NCI-H2171 treated with DMSO at 0.1 percent for 48 hours (cell line): ENCODE measurements around the gene APC.
A peak's percentile ranks its signal among the peaks of the same experiment; 100 is the strongest.
"Not testable (repeated sequence)": the region's sequence is repeated elsewhere in the genome, so short reads cannot be mapped to it uniquely, and the experiment has no call there.

Experiments
- DNase-seq: peaks from one replicate; lab custom pipeline; 2025; lab: John Stamatoyannopoulos, UW

The APC gene

GRCh38 chr5:112716895-112717294 is 20.8 kb upstream of the APC start:
- DNase-seq = not testable (repeated sequence)

GRCh38 chr5:112717506-112718082 is 20.1 kb upstream of the APC start:
- DNase-seq = no peak

- no peak for DNase-seq
Measured at GRCh38 chr5:112718344-112718743, 19.3 kb upstream of the APC start.

- DNase-seq = no peak
Measured at GRCh38 chr5:112720576-112720975, 17.1 kb upstream of the APC start.

- no peak for DNase-seq
Measured at GRCh38 chr5:112724901-112725300, 12.8 kb upstream of the APC start.

- no peak for DNase-seq
Measured at GRCh38 chr5:112729630-112730029, 8.1 kb upstream of the APC start.

GRCh38 chr5:112732131-112732530 is 5.6 kb upstream of the APC start:
- DNase-seq = no peak

GRCh38 chr5:112733586-112733985 is 4.1 kb upstream of the APC start:
- DNase-seq = no peak

- no peak for DNase-seq
Measured at GRCh38 chr5:112734597-112734996, 3.1 kb upstream of the APC start.

GRCh38 chr5:112735702-112736101 is 2.0 kb upstream of the APC start:
- DNase-seq = no peak

GRCh38 chr5:112737070-112737462 is 619 bp upstream of the APC start:
- no peak for DNase-seq

GRCh38 chr5:112738191-112738560 is 491 bp downstream of the APC start:
- DNase-seq = peak; percentile 9

GRCh38 chr5:112742424-112742823 is 4.7 kb downstream of the APC start:
- DNase-seq = no peak

- DNase-seq = no peak
Measured at GRCh38 chr5:112743631-112744030, 5.9 kb downstream of the APC start.

GRCh38 chr5:112752335-112752734 is 14.7 kb downstream of the APC start:
- DNase-seq = no peak

GRCh38 chr5:112755703-112756102 is 18.0 kb downstream of the APC start:
- DNase-seq = no peak

- peak; percentile 70 for DNase-seq
Measured at GRCh38 chr5:112757468-112758208, 20.0 kb downstream of the APC start.

GRCh38 chr5:112758676-112759075 is 21.0 kb downstream of the APC start:
- DNase-seq = no peak

- DNase-seq = no peak
Measured at GRCh38 chr5:112762113-112762810, 24.6 kb downstream of the APC start.

GRCh38 chr5:112763165-112763564 is 25.5 kb downstream of the APC start:
- no peak for DNase-seq

- no peak for DNase-seq
Measured at GRCh38 chr5:112772124-112772523, 34.4 kb downstream of the APC start.

GRCh38 chr5:112776301-112776856 is 38.7 kb downstream of the APC start:
- no peak for DNase-seq

GRCh38 chr5:112779531-112779930 is 41.8 kb downstream of the APC start:
- no peak for DNase-seq
